ENCODE results near the gene SZT2.
"Not testable (repeated sequence)": the region's sequence is repeated elsewhere in the genome, so short reads cannot be mapped to it uniquely, and the experiment has no call there.

The SZT2 gene

DNA sequence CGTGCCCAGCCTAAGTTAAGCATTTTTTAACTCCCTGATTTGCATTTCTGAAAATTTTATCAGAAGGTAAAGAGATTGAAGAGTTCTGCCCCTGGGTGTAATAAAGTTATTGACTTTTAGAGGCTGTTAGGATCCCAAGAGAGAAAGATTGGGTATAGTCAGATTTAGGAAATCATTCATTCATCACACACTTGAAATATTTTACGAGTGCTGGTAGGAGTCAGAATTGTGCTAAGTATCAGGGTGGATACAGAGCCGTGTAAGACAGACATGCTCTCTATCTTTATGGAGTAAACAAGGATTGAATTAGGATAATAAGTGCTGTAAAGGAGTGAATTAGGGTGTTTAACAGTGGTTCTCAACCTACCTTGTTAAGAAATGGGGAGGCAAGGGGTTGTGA lies 3.0 kb downstream of the SZT2 start:
- TF ChIP-seq, protein P1, sequence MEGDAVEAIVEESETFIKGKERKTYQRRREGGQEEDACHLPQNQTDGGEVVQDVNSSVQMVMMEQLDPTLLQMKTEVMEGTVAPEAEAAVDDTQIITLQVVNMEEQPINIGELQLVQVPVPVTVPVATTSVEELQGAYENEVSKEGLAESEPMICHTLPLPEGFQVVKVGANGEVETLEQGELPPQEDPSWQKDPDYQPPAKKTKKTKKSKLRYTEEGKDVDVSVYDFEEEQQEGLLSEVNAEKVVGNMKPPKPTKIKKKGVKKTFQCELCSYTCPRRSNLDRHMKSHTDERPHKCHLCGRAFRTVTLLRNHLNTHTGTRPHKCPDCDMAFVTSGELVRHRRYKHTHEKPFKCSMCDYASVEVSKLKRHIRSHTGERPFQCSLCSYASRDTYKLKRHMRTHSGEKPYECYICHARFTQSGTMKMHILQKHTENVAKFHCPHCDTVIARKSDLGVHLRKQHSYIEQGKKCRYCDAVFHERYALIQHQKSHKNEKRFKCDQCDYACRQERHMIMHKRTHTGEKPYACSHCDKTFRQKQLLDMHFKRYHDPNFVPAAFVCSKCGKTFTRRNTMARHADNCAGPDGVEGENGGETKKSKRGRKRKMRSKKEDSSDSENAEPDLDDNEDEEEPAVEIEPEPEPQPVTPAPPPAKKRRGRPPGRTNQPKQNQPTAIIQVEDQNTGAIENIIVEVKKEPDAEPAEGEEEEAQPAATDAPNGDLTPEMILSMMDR (IDR thresholded peaks at IDR 0.05; ENCODE audit: low read depth, low read length), result no peak
- no peak for TF ChIP-seq EZH2phosphoT487 (IDR thresholded peaks at IDR 0.05; ENCODE audit: low read depth)
- H3K27ac ChIP-seq (ENCODE audit: low read length), result no peak overlapping the region
- no peak overlapping the region for H2AFZ ChIP-seq (ENCODE audit: low read depth, low read length)
- no peaks in the 10 kb centered on the region for H4K20me1 ChIP-seq (ENCODE audit: insufficient read depth, low read length)
- peaks cover 34% of the 10 kb centered on the region for H3K79me2 ChIP-seq (ENCODE audit: low read length)
- peaks cover 11% of the 10 kb centered on the region for H3K4me1 ChIP-seq (ENCODE audit: low read length)
- H3K9me3 ChIP-seq (ENCODE audit: insufficient read depth, low read length), result no peaks in the 10 kb centered on the region
- no peak overlapping the region for H3K4me2 ChIP-seq (ENCODE audit: low read length)
- no peaks in the 10 kb centered on the region for H3K27me3 ChIP-seq (ENCODE audit: low read depth, low read length)
- no peak overlapping the region for H3K4me3 ChIP-seq (ENCODE audit: low read length)
- no peaks in the 10 kb centered on the region for H3K36me3 ChIP-seq (replicated peaks; ENCODE audit: low read depth, low read length)
- H3K9ac ChIP-seq (ENCODE audit: low read length), result no peak overlapping the region

DNA sequence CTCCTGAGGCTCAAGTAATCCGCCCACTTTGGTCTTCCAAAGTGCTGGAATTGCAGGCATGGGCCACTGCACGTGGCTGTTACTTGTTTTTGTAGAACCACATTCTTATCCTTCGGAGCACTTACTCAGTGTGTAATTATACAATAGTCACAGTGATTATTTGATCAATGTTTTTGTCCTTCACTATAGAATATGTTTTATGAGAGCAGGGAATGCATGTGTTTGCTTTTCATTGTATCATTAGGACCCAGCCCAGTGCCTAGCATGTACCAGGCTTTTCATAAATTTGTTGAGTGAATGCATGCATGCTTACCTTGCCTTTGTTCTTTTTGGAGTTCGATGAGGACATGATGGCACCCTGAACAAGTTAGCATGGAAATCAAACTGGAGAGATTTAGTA lies 5.8 kb downstream of the SZT2 start:
- Histone ChIP-seq H3K4me1 (ENCODE audit: low read length) (peaks cover 5% of the 10 kb centered on the region), H3K27ac (ENCODE audit: low read length) (no peak overlapping the region), H3K9ac (ENCODE audit: low read length) (no peak overlapping the region), H2AFZ (ENCODE audit: low read depth, low read length) (no peak overlapping the region), H3K9me3 (ENCODE audit: insufficient read depth, low read length) (no peaks in the 10 kb centered on the region), H3K4me2 (ENCODE audit: low read length) (no peak overlapping the region), H3K27me3 (ENCODE audit: low read depth, low read length) (no peaks in the 10 kb centered on the region), H4K20me1 (ENCODE audit: insufficient read depth, low read length) (no peaks in the 10 kb centered on the region), H3K4me3 (ENCODE audit: low read length) (no peak overlapping the region), H3K36me3 (replicated peaks; ENCODE audit: low read depth, low read length) (no peaks in the 10 kb centered on the region), H3K79me2 (ENCODE audit: low read length) (peaks cover 9% of the 10 kb centered on the region)
- no peak for TF ChIP-seq EZH2phosphoT487 (IDR thresholded peaks at IDR 0.05; ENCODE audit: low read depth)
- TF ChIP-seq, protein P1 (IDR thresholded peaks at IDR 0.05; ENCODE audit: low read depth, low read length), result no peak

DNA sequence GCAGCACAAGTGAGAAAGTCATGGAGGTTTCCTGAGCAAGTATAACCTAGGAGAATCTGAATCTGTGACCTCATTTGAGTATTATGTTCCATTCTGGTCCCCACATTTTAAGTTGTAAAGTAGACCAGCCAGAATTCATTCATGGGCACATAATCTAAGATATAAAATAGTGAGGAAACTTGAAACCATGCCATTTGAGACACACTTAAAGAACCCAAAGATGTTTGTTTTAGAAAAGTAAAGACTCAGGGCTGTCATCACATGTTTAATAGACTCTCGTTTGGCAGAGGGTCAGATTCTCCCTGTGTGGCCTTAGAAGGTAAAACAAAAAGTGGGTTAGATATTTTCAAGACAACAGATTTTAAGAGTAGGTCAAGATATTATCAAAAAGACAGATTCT lies 6.4 kb downstream of the SZT2 start:
- Histone ChIP-seq H3K27ac (ENCODE audit: low read length) (no peak overlapping the region), H3K9me3 (ENCODE audit: insufficient read depth, low read length) (no peaks in the 10 kb centered on the region), H3K79me2 (ENCODE audit: low read length) (peaks cover 4% of the 10 kb centered on the region; the same call in 1 of the 2 replicates), H3K27me3 (ENCODE audit: low read depth, low read length) (no peaks in the 10 kb centered on the region), H3K4me2 (ENCODE audit: low read length) (no peak overlapping the region), H4K20me1 (ENCODE audit: insufficient read depth, low read length) (no peaks in the 10 kb centered on the region), H2AFZ (ENCODE audit: low read depth, low read length) (no peak overlapping the region), H3K9ac (ENCODE audit: low read length) (no peak overlapping the region), H3K4me3 (ENCODE audit: low read length) (no peak overlapping the region), H3K4me1 (ENCODE audit: low read length) (no peaks in the 10 kb centered on the region), H3K36me3 (replicated peaks; ENCODE audit: low read depth, low read length) (no peaks in the 10 kb centered on the region)
- TF ChIP-seq EZH2phosphoT487 (IDR thresholded peaks at IDR 0.05; ENCODE audit: low read depth), result no peak
- TF ChIP-seq, protein P1 (IDR thresholded peaks at IDR 0.05; ENCODE audit: low read depth, low read length), result no peak

DNA sequence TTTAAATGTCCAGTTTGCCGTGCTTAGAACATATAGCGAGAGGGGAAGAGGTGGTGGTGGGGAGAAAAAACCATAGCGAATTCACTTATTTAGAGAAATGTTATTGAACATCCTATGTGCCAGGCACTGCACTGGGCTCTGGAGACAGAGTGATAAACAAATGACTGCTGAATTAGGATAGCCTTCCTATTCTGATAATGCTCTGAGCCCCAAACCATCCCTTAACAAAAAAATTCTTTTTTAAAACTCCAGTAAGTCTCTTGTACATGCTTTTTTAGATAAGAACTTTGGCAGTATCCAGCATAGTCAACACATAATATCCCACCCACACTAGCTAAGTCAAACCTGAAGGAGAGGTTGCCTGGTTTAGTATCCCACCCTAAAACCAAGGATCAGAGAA lies 8.5 kb downstream of the SZT2 start:
- no peaks in the 10 kb centered on the region for H3K27me3 ChIP-seq (ENCODE audit: low read depth, low read length)
- no peak overlapping the region for H3K4me2 ChIP-seq (ENCODE audit: low read length)
- no peaks in the 10 kb centered on the region for H3K9me3 ChIP-seq (ENCODE audit: insufficient read depth, low read length)
- no peaks in the 10 kb centered on the region for H4K20me1 ChIP-seq (ENCODE audit: insufficient read depth, low read length)
- no peak overlapping the region for H2AFZ ChIP-seq (ENCODE audit: low read depth, low read length)
- no peak overlapping the region for H3K27ac ChIP-seq (ENCODE audit: low read length)
- H3K36me3 ChIP-seq (replicated peaks; ENCODE audit: low read depth, low read length), result no peaks in the 10 kb centered on the region
- no peak overlapping the region for H3K9ac ChIP-seq (ENCODE audit: low read length)
- TF ChIP-seq, protein P1 (IDR thresholded peaks at IDR 0.05; ENCODE audit: low read depth, low read length), result no peak
- TF ChIP-seq EZH2phosphoT487 (IDR thresholded peaks at IDR 0.05; ENCODE audit: low read depth), result no peak
- no peaks in the 10 kb centered on the region for H3K79me2 ChIP-seq (ENCODE audit: low read length)
- no peak overlapping the region for H3K4me3 ChIP-seq (ENCODE audit: low read length)
- H3K4me1 ChIP-seq (ENCODE audit: low read length), result no peaks in the 10 kb centered on the region

DNA sequence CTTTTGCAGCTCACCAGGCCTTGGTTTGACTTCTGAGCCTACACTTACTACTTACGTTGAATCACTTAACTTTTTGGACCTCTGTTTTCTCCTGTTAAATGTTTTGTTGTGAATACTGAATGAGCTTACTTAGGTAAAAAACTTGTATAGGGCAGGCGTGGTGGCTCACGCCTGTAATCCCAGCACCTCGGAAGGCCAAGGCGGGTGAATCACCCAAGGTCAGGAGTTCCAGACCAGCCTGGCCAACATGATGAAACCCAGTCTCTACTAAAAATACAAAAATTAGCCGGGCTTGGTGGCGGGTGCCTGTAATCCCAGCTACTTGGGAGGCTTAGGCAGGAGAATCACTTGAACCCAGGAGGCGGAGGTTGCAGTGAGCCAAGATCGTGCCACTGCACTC lies 10.7 kb downstream of the SZT2 start:
- H4K20me1 ChIP-seq (ENCODE audit: insufficient read depth, low read length); H3K4me3 ChIP-seq (ENCODE audit: low read length); H3K4me2 ChIP-seq (ENCODE audit: low read length); H3K4me1 ChIP-seq (ENCODE audit: low read length); H3K27ac ChIP-seq (ENCODE audit: low read length); H3K9me3 ChIP-seq (ENCODE audit: insufficient read depth, low read length); H3K9ac ChIP-seq (ENCODE audit: low read length); H3K27me3 ChIP-seq (ENCODE audit: low read depth, low read length); H3K79me2 ChIP-seq (ENCODE audit: low read length); H2AFZ ChIP-seq (ENCODE audit: low read depth, low read length); H3K36me3 ChIP-seq (replicated peaks; ENCODE audit: low read depth, low read length): not testable (repeated sequence)

All from OCI-LY3 (cell line).